K562 (cell line): Measurements from ENCODE around the gene ORMDL2. TPM values are rescaled to one million over a fixed set of nuclear protein-coding genes. Genes with fewer than 3 reads are reported as not detected.

Experiments
- ATF3 ChIP-seq, 2 experiments: fragments of 450-650 bp in 1 of 2; sonication (generic) in 1 of 2; formaldehyde crosslinking in 1 of 2; IDR thresholded peaks in 1 of 2; conservative IDR thresholded peaks in 1 of 2; 2 replicates each; pipeline versions ENCODE4 v1.6.1 to v1.8.1; 2016 to 2023; ENCODE audit warnings: mild to moderate bottlenecking in 2 of 2, moderate library complexity in 2 of 2, inconsistent platforms in 1 of 2, missing genetic modification reagents in 1 of 2
- CREB3 ChIP-seq: fragments of 450-650 bp; conservative IDR thresholded peaks from 2 replicates; pipeline ENCODE4 v1.6.1; 2016; ENCODE audit warnings: missing genetic modification characterization, low read depth, mild to moderate bottlenecking, missing compliant biosample characterization, moderate library complexity
- DPF2 ChIP-seq: fragments of 450-650 bp; IDR thresholded peaks from 2 replicates; pipeline ENCODE4 v1.6.1; 2016
- EP300 ChIP-seq: IDR thresholded peaks from 2 replicates; pipeline ENCODE4 v1.6.1; 2012; ENCODE audit warnings: low read length, improper control_type of control experiment
- ETV1 ChIP-seq: fragments of 450-650 bp; conservative IDR thresholded peaks from 2 replicates; pipeline ENCODE4 v1.6.1; 2016; ENCODE audit warnings: missing genetic modification characterization, control low read depth, low read depth, missing compliant biosample characterization
- ETV5 ChIP-seq: sonication (generic); formaldehyde crosslinking; IDR thresholded peaks from 2 replicates; pipeline ENCODE4 v1.4.0; 2020; ENCODE audit warnings: low read depth, mild to moderate bottlenecking, missing genetic modification reagents
- GATAD2A ChIP-seq: fragments of 450-650 bp; IDR thresholded peaks from 2 replicates; pipeline ENCODE4 v1.6.1; 2017
- MAX ChIP-seq: sonication (generic); formaldehyde crosslinking; IDR thresholded peaks from 2 replicates; pipeline ENCODE4 v1.9.0; 2022; ENCODE audit warnings: mild to moderate bottlenecking, missing genetic modification reagents
- NFYB ChIP-seq: IDR thresholded peaks from 2 replicates; pipeline ENCODE4 v1.6.1; 2011; ENCODE audit warnings: mild to moderate bottlenecking, moderate library complexity; ENCODE audit not compliant: insufficient read length; ENCODE audit errors: extremely low read depth
- NR2C2 ChIP-seq, 2 experiments: fragments of 200-800 bp in 1 of 2; sonication (Bioruptor generic) in 1 of 2; sonication (generic) in 1 of 2; formaldehyde crosslinking in 1 of 2; IDR thresholded peaks; 2 replicates each; pipeline versions ENCODE4 v1.6.1 to v1.8.0; 2016 to 2022; ENCODE audit warnings: mild to moderate bottlenecking in 1 of 2, missing compliant biosample characterization in 1 of 2, missing genetic modification characterization in 1 of 2, missing genetic modification reagents in 1 of 2
- POLR2AphosphoS2 ChIP-seq: IDR thresholded peaks from 2 replicates; pipeline ENCODE4 v1.6.1; 2012; ENCODE audit warnings: low read length, improper control_type of control experiment
- RBBP5 ChIP-seq: fragments of 200-600 bp; sonication (generic); IDR thresholded peaks from 2 replicates; pipeline ENCODE4 v1.6.1; 2012; ENCODE audit warnings: borderline replicate concordance, mild to moderate bottlenecking, low read length, control low read depth, inconsistent platforms; ENCODE audit not compliant: insufficient read depth, poor library complexity, severe bottlenecking
- RERE ChIP-seq: sonication (generic); formaldehyde crosslinking; IDR thresholded peaks from 2 replicates; pipeline ENCODE4 v1.8.0; 2023; ENCODE audit warnings: missing genetic modification reagents, mild to moderate bottlenecking, borderline replicate concordance
- SMARCA4 ChIP-seq: fragments of 450-650 bp; IDR thresholded peaks from 2 replicates; pipeline ENCODE4 v1.6.1; 2016
- SP1 ChIP-seq: sonication (generic); formaldehyde crosslinking; IDR thresholded peaks from 2 replicates; pipeline ENCODE4 v1.8.1; 2022; ENCODE audit warnings: mild to moderate bottlenecking, missing genetic modification reagents
- TEAD4 ChIP-seq, 2 experiments: sonication (generic) in 1 of 2; formaldehyde crosslinking in 1 of 2; IDR thresholded peaks; 2 replicates each; pipeline versions ENCODE4 v1.6.1 to v1.8.0; 2012 to 2022; ENCODE audit warnings: borderline replicate concordance in 1 of 2, inconsistent platforms in 1 of 2, low read length in 1 of 2, mild to moderate bottlenecking in 1 of 2, missing genetic modification reagents in 1 of 2
- ZBTB7A ChIP-seq: IDR thresholded peaks from 2 replicates; pipeline ENCODE4 v1.6.1; 2011; ENCODE audit warnings: low read depth, mild to moderate bottlenecking, low read length, moderate library complexity, borderline replicate concordance; ENCODE audit not compliant: control insufficient read depth
- polyA plus RNA-seq, 8 experiments: library from polyadenylated mRNA; depleted of rRNA in 4 of 8; stranded (reverse) in 5 of 8; unstranded in 3 of 8; fragments of >200 nt; fragmentation: Nextera tagmentation in 2 of 8; fragmentation: Illumina TruSeq in 1 of 8; extraction: Ambion mirVana in 2 of 8; extraction: Trizol in 1 of 8; gene quantifications; 2 replicates each; pipeline versions ENCODE4 v1.2.1 to v1.2.3, GENCODE V29; 2011 to 2014; ENCODE audit warnings: inconsistent platforms in 1 of 8, missing spikeins in 1 of 8
- total RNA-seq, 7 experiments: library from RNA; depleted of rRNA in 6 of 7; stranded (reverse); fragments of >200 nt in 6 of 7; fragmentation: Illumina TruSeq in 2 of 7; extraction: Trizol in 2 of 7; gene quantifications; 2 replicates each; pipeline versions ENCODE4 v1.2.1 to v1.2.3, GENCODE V29; 2011 to 2021; ENCODE audit warnings: low replicate concordance in 1 of 7

The ORMDL2 gene
- total and polyA plus RNA-seq, 9 of the 15 experiments (the other 6 are each of a cell fraction or from before 2014, with no cell fraction given): 9.9 to 113 (median 34.4) TPM

DNA sequence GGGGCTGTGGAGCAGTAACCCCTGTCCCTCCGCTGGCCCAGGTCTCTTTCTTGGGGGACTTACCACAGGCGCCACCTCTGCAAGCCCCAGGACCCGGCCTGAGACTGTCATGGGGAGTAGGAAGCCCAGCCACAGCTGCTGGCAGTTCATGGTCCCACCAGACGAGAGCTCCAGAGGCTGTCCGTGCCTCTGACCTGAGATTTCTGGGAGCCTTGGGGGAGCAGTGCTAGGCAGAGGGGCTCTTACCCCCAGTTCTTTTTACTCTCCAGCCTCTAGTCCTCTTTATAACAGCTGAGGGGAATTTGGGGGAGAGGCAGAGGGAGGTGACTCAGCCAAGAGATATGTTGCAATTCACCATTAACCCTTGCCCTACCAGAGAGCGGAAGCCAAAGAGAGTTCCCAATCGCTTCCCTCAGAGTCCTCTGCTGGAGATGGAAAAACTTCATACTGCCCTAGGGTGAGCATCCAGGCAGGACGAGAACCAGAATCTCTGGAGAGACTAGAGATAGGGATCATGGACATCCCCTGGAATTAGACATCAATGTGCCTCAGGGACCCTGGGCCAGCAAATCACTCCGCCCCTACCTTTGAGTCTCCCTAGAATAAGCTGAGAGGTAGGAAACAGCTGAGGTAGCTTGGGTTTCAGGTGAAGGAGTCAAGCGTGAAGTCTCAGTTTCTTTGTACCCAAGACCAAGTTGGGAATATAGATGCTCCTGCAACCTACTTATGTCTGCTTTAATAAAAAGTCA, 25.0 kb downstream of the ORMDL2 start, which contains the start of gene MMP19 (continued):
- no peak for TF ChIP-seq RERE (CRISPR knock-in tag)
- TF ChIP-seq EP300: peak; percentile 45; the same call in 1 of the 2 replicates
- peak; percentile 79; the same call in 1 of the 2 replicates for TF ChIP-seq GATAD2A
- TF ChIP-seq SMARCA4: peak; percentile 92
- TF ChIP-seq ETV5 (CRISPR knock-in tag): peak; percentile 88
- peak; percentile 72 for TF ChIP-seq TEAD4 (IDR thresholded peaks at IDR 0.05; ENCODE audit: low read length)
- no peak for TF ChIP-seq TEAD4 (CRISPR knock-in tag; IDR thresholded peaks at IDR 0.05; ENCODE audit: borderline replicate concordance)
- no peak for TF ChIP-seq POLR2AphosphoS2
- peak; percentile 30; the same call in 1 of the 2 replicates for TF ChIP-seq ZBTB7A
- TF ChIP-seq NFYB: no peak
- TF ChIP-seq CREB3 (tag): no peak
- 0 out of 2 replicates have a peak, but pooled peaks have one; percentile 27 for TF ChIP-seq SP1
- TF ChIP-seq NR2C2 (CRISPR knock-in tag; IDR thresholded peaks at IDR 0.05): peak; percentile 24; the same call in 1 of the 2 replicates
- TF ChIP-seq NR2C2 (tag; IDR thresholded peaks at IDR 0.05): no peak
- peak; percentile 35 for TF ChIP-seq RBBP5
- TF ChIP-seq MAX (CRISPR knock-in tag): no peak
- peak; percentile 93 for TF ChIP-seq DPF2
- TF ChIP-seq ETV1: peak; percentile 83
- TF ChIP-seq ATF3 (IDR thresholded peaks at IDR 0.05): peak; percentile 95
- peak; percentile 87 for TF ChIP-seq ATF3 (CRISPR knock-in tag; conservative IDR thresholded peaks at IDR 0.05)
